ENCODE data around the gene CNPY2. TPM values are rescaled to one million over a fixed set of nuclear protein-coding genes. Genes with fewer than 3 reads are reported as not detected.

CNPY2 gene
- total and polyA plus RNA-seq, 2 of the 13 experiments (the other 11 are each of a cell fraction or from before 2014, with no cell fraction given), result 285 to 356 TPM

DNA sequence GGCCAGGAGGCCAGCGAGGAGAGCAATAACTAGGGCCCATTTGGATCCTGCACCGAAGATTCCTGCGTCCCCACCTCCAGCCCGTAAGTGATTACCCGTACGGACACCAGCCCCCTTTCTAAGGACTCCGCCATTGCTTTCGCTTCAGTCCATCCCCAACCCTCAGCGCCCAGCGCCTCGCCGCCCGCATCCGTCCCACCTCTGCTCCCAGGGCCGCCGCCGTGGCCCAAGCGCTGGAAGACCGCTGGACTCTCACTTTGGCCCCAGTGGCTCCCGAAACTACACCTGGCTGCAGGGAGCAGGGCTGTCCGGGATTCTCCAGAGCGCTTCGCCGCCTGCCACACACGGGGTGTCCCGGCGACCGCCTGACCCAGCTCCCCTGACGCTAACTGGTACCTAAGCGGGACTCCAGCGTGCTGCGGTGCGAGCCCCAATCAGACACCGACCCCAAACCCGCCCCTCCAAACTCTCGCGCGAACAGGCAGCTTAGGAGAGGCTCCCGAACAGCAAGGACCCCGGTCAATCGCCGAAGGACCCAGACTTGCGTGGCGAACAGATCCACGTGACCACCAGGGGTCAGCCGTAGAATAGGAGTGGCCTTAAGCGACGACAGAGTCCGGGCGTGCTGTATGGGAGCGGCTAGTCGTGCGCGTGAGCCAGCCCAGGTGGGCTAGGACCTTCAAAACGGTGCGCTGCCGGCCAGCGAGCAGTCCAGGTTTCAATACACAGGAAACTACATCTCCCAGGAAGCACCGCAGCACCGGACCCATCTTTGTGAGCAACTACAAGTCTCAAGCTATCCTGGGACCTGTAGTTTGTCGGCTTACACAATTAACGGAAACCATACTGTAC lies at the start of gene CNPY2 (continued):
- peak; percentile 90 for TF ChIP-seq ZBTB43 (CRISPR knock-in tag; conservative IDR thresholded peaks at IDR 0.05)
- no peak for TF ChIP-seq ZNF546 (CRISPR knock-in tag; conservative IDR thresholded peaks at IDR 0.05)
- TF ChIP-seq SMAD1 (CRISPR knock-in tag; IDR thresholded peaks at IDR 0.05; ENCODE audit: borderline replicate concordance, low read depth), result no peak
- TF ChIP-seq, protein P1, sequence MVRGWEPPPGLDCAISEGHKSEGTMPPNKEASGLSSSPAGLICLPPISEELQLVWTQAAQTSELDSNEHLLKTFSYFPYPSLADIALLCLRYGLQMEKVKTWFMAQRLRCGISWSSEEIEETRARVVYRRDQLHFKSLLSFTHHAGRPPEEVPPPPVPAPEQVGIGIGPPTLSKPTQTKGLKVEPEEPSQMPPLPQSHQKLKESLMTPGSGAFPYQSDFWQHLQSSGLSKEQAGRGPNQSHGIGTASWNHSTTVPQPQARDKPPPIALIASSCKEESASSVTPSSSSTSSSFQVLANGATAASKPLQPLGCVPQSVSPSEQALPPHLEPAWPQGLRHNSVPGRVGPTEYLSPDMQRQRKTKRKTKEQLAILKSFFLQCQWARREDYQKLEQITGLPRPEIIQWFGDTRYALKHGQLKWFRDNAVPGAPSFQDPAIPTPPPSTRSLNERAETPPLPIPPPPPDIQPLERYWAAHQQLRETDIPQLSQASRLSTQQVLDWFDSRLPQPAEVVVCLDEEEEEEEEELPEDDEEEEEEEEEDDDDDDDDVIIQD (CRISPR knock-in tag; IDR thresholded peaks at IDR 0.05; ENCODE audit: low read depth), result peak; percentile 62; the same call in 1 of the 2 replicates
- peak; percentile 79 for TF ChIP-seq ZSCAN31 (CRISPR knock-in tag; IDR thresholded peaks at IDR 0.05; ENCODE audit: low read depth)
- no peak for TF ChIP-seq RFX5 (IDR thresholded peaks at IDR 0.05; ENCODE audit: low read depth, low read length)
- TF ChIP-seq KDM5B (CRISPR knock-in tag; IDR thresholded peaks at IDR 0.05; ENCODE audit: borderline replicate concordance), result peak; percentile 61; the same call in 1 of the 2 replicates
- TF ChIP-seq, protein P2, sequence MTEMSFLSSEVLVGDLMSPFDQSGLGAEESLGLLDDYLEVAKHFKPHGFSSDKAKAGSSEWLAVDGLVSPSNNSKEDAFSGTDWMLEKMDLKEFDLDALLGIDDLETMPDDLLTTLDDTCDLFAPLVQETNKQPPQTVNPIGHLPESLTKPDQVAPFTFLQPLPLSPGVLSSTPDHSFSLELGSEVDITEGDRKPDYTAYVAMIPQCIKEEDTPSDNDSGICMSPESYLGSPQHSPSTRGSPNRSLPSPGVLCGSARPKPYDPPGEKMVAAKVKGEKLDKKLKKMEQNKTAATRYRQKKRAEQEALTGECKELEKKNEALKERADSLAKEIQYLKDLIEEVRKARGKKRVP (CRISPR knock-in tag; IDR thresholded peaks at IDR 0.05), result 0 out of 4 replicates have a peak, but pooled peaks of 1 of the 2 experiments have one; percentile 70
- TF ChIP-seq FOXC1 (CRISPR knock-in tag; IDR thresholded peaks at IDR 0.05; ENCODE audit: borderline replicate concordance), result peak; percentile 71
- no peak for TF ChIP-seq ZBTB37 (CRISPR knock-in tag; IDR thresholded peaks at IDR 0.05)
- TF ChIP-seq RBM22 (optimal IDR thresholded peaks at IDR 0.05; ENCODE audit: low read length), result no peak
- TF ChIP-seq ZNF407 (CRISPR knock-in tag; IDR thresholded peaks at IDR 0.05; ENCODE audit: not compliant biosample characterization), result peak; percentile 65
- peak; percentile 33; the same call in 1 of the 2 replicates for TF ChIP-seq ZNF776 (CRISPR knock-in tag; IDR thresholded peaks at IDR 0.05)

Data from HepG2 (cell line).